HepG2 (cell line): ENCODE measurements around the gene TULP4. TPM values are rescaled to one million over a fixed set of nuclear protein-coding genes. Genes with fewer than 3 reads are reported as not detected.

ENCODE experiments used
- ATAC-seq: fragments of 200-7000 bp; cut with Tn5 transposase; 3 replicates; pipeline ENCODE4 v1.9.1; 2020; ENCODE audit warnings: mild to moderate bottlenecking, moderate library complexity
- BruUV-seq: library from RNA; stranded (reverse); fragments of 400-500 nt; replicated peaks from 2 replicates; lab custom pipeline; 2021; lab: Mats Ljungman, UMichigan
- CTCF ChIA-PET: fragments of 300-600 bp; formaldehyde crosslinking; extraction: SDS; loops from one replicate; lab custom pipeline; 2021; ENCODE audit warnings: low total read pairs, inconsistent platforms, low intra/inter-chr PET ratio; lab: Yijun Ruan, JAX
- POLR2A ChIA-PET: fragments of 350-600 bp; sonication (Branson Sonifier 250); formaldehyde crosslinking; loops from one replicate; lab custom pipeline; 2020; ENCODE audit warnings: antibody characterized with exemption, inconsistent platforms; lab: Yijun Ruan, JAX
- DNase-seq: peaks from one replicate; pipeline ENCODE4 v3.0.0-alpha.2; 2015; ENCODE audit warnings: low spot score
- FAIRE-seq: peaks from 3 replicates; lab custom pipeline; 2011; peaks lifted over from hg19 to GRCh38; lab: Jason Lieb, UNC
- H2AFZ ChIP-seq: one replicate; pipeline ENCODE4 v1.6.1; 2011; ENCODE audit warnings: low read length, inconsistent platforms
- H3K27ac ChIP-seq: fragments of 300-600 bp; 3 replicates; pipeline ENCODE4 v1.8.0; 2011; ENCODE audit warnings: mixed run types, mild to moderate bottlenecking, mixed read lengths, low read length, inconsistent platforms; ENCODE audit not compliant: insufficient read depth; ENCODE audit errors: extremely low read length
- H3K27me3 ChIP-seq, 2 experiments: fragments of 200-600 bp in 1 of 2; 2 replicates in 1 of 2; 3 replicates in 1 of 2; pipeline versions ENCODE4 v1.6.0 to v1.8.0; 2011; ENCODE audit warnings: low read length in 2 of 2, mild to moderate bottlenecking in 2 of 2, moderate library complexity in 2 of 2, inconsistent platforms in 1 of 2; ENCODE audit not compliant: insufficient read depth in 2 of 2, control insufficient read depth in 1 of 2
- H3K36me3 ChIP-seq, 2 experiments: fragments of 200-600 bp in 1 of 2; replicated peaks in 1 of 2; 2 replicates in 1 of 2; 3 replicates in 1 of 2; pipeline versions ENCODE4 v1.5.1 to v1.8.0; 2011; ENCODE audit warnings: low read length in 2 of 2, inconsistent platforms in 1 of 2; ENCODE audit not compliant: insufficient read depth in 2 of 2, control insufficient read depth in 1 of 2
- H3K4me1 ChIP-seq: 2 replicates; pipeline ENCODE4 v1.5.1; 2012; ENCODE audit warnings: low read length, inconsistent platforms; ENCODE audit not compliant: insufficient read depth
- H3K4me2 ChIP-seq: 2 replicates; pipeline ENCODE4 v1.6.0; 2011; ENCODE audit warnings: low read depth, low read length, inconsistent platforms
- H3K4me3 ChIP-seq, 3 experiments: fragments of 200-600 bp in 1 of 3; sonication (generic), shearing (Covaris generic) in 1 of 3; replicated peaks in 1 of 3; 2 replicates each; pipeline ENCODE4 v1.5.1; 2011 to 2016; ENCODE audit warnings: low read length in 3 of 3, inconsistent platforms in 2 of 3, low read depth in 2 of 3, mild to moderate bottlenecking in 2 of 3, control low read depth in 1 of 3, mixed read lengths in 1 of 3; ENCODE audit not compliant: insufficient read depth in 1 of 3
- H3K79me2 ChIP-seq: one replicate; pipeline ENCODE4 v1.6.1; 2011; ENCODE audit warnings: low read length, inconsistent platforms; ENCODE audit not compliant: insufficient read depth
- H3K9ac ChIP-seq: 2 replicates; pipeline ENCODE4 v1.6.0; 2011; ENCODE audit warnings: mild to moderate bottlenecking, low read depth, low read length, inconsistent platforms; ENCODE audit not compliant: insufficient read depth
- H3K9me3 ChIP-seq: 2 replicates; pipeline ENCODE4 v1.5.1; 2012; ENCODE audit warnings: mild to moderate bottlenecking, low read length
- H4K20me1 ChIP-seq: 2 replicates; pipeline ENCODE4 v1.6.0; 2011; ENCODE audit warnings: inconsistent platforms, mild to moderate bottlenecking, low read length, moderate library complexity; ENCODE audit not compliant: insufficient read depth
- ARNTL ChIP-seq: sonication (generic); formaldehyde crosslinking; IDR thresholded peaks from 2 replicates; pipeline ENCODE4 v1.4.0; 2020; ENCODE audit warnings: mild to moderate bottlenecking, missing genetic modification reagents
- DDIT3 ChIP-seq: sonication (generic); formaldehyde crosslinking; IDR thresholded peaks from 2 replicates; pipeline ENCODE4 v1.4.0; 2020; ENCODE audit warnings: mild to moderate bottlenecking, missing genetic modification reagents
- EZH2 ChIP-seq: conservative IDR thresholded peaks from 2 replicates; pipeline ENCODE4 v1.6.1; 2012; ENCODE audit warnings: mild to moderate bottlenecking, low read depth, low read length, moderate library complexity
- PRMT3 ChIP-seq: sonication (generic); formaldehyde crosslinking; IDR thresholded peaks from 2 replicates; pipeline ENCODE4 v1.8.1; 2022; ENCODE audit warnings: low read depth, mild to moderate bottlenecking, moderate library complexity, missing genetic modification reagents, borderline replicate concordance
- SIN3A ChIP-seq: IDR thresholded peaks from 2 replicates; pipeline ENCODE4 v1.6.1; 2011; ENCODE audit warnings: low read depth, mild to moderate bottlenecking, control low read depth, low read length, borderline replicate concordance
- ZNF101 ChIP-seq: sonication (generic); formaldehyde crosslinking; IDR thresholded peaks from 2 replicates; pipeline ENCODE4 v1.4.0; 2020; ENCODE audit warnings: mild to moderate bottlenecking, low read depth, missing genetic modification reagents, borderline replicate concordance
- ZNF784 ChIP-seq: sonication (generic); formaldehyde crosslinking; IDR thresholded peaks from 2 replicates; pipeline ENCODE4 v1.5.1; 2020; ENCODE audit warnings: missing genetic modification reagents, mild to moderate bottlenecking, borderline replicate concordance
- WGBS: methylation state at CpG from one replicate; pipeline ENCODE4 v1.1.6; 2017; ENCODE audit warnings: low lambda C conversion rate; 5-methylcytosine and 5-hydroxymethylcytosine counted together
- in situ Hi-C: cut with HindIII; loops from 2 replicates; pipeline ENCODE4 v1.10.0; 2017; ENCODE audit warnings: low pct_unique_long_range_greater_than_20kb; ENCODE audit not compliant: extremely low pct_ligation_motif_present
- intact Hi-C: fragments of 100-400 bp; cut with micrococcal nuclease; formaldehyde crosslinking; loops from one replicate; pipeline ENCODE4 v1.10.0; 2022; ENCODE audit not compliant: unreplicated experiment
- polyA plus RNA-seq, 8 experiments: library from polyadenylated mRNA; depleted of rRNA in 3 of 8; stranded (reverse) in 7 of 8; unstranded in 1 of 8; fragments of >200 nt; fragmentation: Illumina TruSeq in 4 of 8; extraction: Trizol in 4 of 8; gene quantifications; 2 replicates each; pipeline versions ENCODE4 v1.2.1 to v1.2.3, GENCODE V29; 2011 to 2016; ENCODE audit warnings: low read depth in 4 of 8, missing spikeins in 1 of 8, mixed read lengths in 1 of 8; ENCODE audit not compliant: insufficient read depth in 1 of 8
- total RNA-seq, 5 experiments: library from RNA; depleted of rRNA; stranded (reverse); fragments of >200 nt; fragmentation: Illumina TruSeq; extraction: Trizol; gene quantifications; 2 replicates each; pipeline ENCODE4 v1.2.3, GENCODE V29; 2016; ENCODE audit warnings: low read depth in 1 of 5

The TULP4 gene
- total and polyA plus RNA-seq, 2 of the 13 experiments (the other 11 are each of a cell fraction or from before 2014, with no cell fraction given), result 21.1 to 122 TPM

- TF ChIP-seq ZNF784 (CRISPR knock-in tag), result no peak
- TF ChIP-seq PRMT3 (CRISPR knock-in tag), result no peak
- TF ChIP-seq, all 625 proteins: peak for 0
These were observed 187.3 kb downstream of the TULP4 start (continued) for GRCh38 chr6:158499601-158500000.

GRCh38 chr6:158500016-158500735, 187.9 kb downstream of the TULP4 start:
- H3K4me3 ChIP-seq, result no peak overlapping the region
- no peak for ATAC-seq
- H3K9ac ChIP-seq, result no peak overlapping the region
- DNase-seq, result no peak
- POLR2A ChIA-PET, result no interaction called here
- intact Hi-C loops (no loop called here), in situ Hi-C loops (loop anchor here (25.0 kb wide), 1 partner anchor 288 kb away; no protein-coding TSS in a partner anchor)
- peaks cover 33 to 57% of the 10 kb centered on the region in 2 experiments for H3K36me3 ChIP-seq
- no TSS peak for BruUV-seq
- CTCF ChIA-PET, result no interaction called here
- no peaks in the 10 kb centered on the region for H3K27me3 ChIP-seq
- H4K20me1 ChIP-seq, result no peaks in the 10 kb centered on the region
- no peak for FAIRE-seq
- no peaks in the 10 kb centered on the region for H3K9me3 ChIP-seq
- TF ChIP-seq ZNF101 (CRISPR knock-in tag), result no peak
- TF ChIP-seq EZH2, result no peak
- TF ChIP-seq SIN3A, result no peak
- TF ChIP-seq DDIT3, result no peak
- no peak for TF ChIP-seq ARNTL (CRISPR knock-in tag)
- no peak overlapping the region for H2AFZ ChIP-seq
- H3K4me1 ChIP-seq, result no peaks in the 10 kb centered on the region
- WGBS, result 95% methylated on average over 8 of the region's 8 CpGs
- H3K4me2 ChIP-seq, result no peak overlapping the region
- H3K27ac ChIP-seq, result no peak overlapping the region
- H3K79me2 ChIP-seq, result no peaks in the 10 kb centered on the region
